Stimulated activated CD8-positive, alpha-beta memory T cell treated with anti-CD3 and anti-CD28 coated beads, Interleukin-7, amount 100 ng/mL, for 48 hours (primary cell): ENCODE data around the gene PTPN4.

Source experiments
- DNase-seq, 2 donors: peaks; one replicate each; pipeline ENCODE4 v3.0.0-alpha.2; 2020; ENCODE audit warnings: low read depth in 1 of 2; ENCODE audit errors: extremely low read depth in 1 of 2

Gene PTPN4

GRCh38 chr2:119759451-119760236, at the start of gene PTPN4:
Gene PTPN4, plus strand, starts transcription at chr2:119759922. Its CDS starts 49,932 bp downstream, at chr2:119809854.
- peak; percentile 94 to 95 for DNase-seq

- DNase-seq, result no peak
These were observed 49.4 kb upstream of the PTPN4 start for GRCh38 chr2:119710281-119710680.

- DNase-seq, result no peak
These were observed 48.4 kb upstream of the PTPN4 start for GRCh38 chr2:119711352-119711751.

GRCh38 chr2:119712571-119712970, 47.2 kb upstream of the PTPN4 start:
- DNase-seq, result no peak

- DNase-seq, result no peak
These were observed 45.8 kb upstream of the PTPN4 start for GRCh38 chr2:119713819-119714490.

- DNase-seq, result no peak
These were observed 44.1 kb upstream of the PTPN4 start for GRCh38 chr2:119715409-119716283.

- DNase-seq, result no peak
These were observed 43.4 kb upstream of the PTPN4 start for GRCh38 chr2:119716284-119716672.

GRCh38 chr2:119718501-119719260, 41.0 kb upstream of the PTPN4 start:
- DNase-seq, result no peak

- DNase-seq, result no peak
These were observed 40.5 kb upstream of the PTPN4 start for GRCh38 chr2:119719261-119719627.

- no peak for DNase-seq
These were observed 38.7 kb upstream of the PTPN4 start for GRCh38 chr2:119721043-119721442.

- no peak for DNase-seq
These were observed 38.3 kb upstream of the PTPN4 start for GRCh38 chr2:119721462-119721861.

- DNase-seq, result no peak
These were observed 37.8 kb upstream of the PTPN4 start for GRCh38 chr2:119721904-119722303.

- no peak for DNase-seq
These were observed 36.5 kb upstream of the PTPN4 start for GRCh38 chr2:119723186-119723585.

- no peak for DNase-seq
These were observed 35.8 kb upstream of the PTPN4 start for GRCh38 chr2:119723784-119724467.

GRCh38 chr2:119724656-119725485, 34.9 kb upstream of the PTPN4 start:
- no peak for DNase-seq

GRCh38 chr2:119727493-119727892, 32.2 kb upstream of the PTPN4 start:
- no peak for DNase-seq

- no peak for DNase-seq
These were observed 31.3 kb upstream of the PTPN4 start for GRCh38 chr2:119728421-119728820.

GRCh38 chr2:119730671-119731177, 29.0 kb upstream of the PTPN4 start:
- DNase-seq, result no peak

GRCh38 chr2:119731983-119732382, 27.7 kb upstream of the PTPN4 start:
- no peak for DNase-seq
